Naive thymus-derived CD4-positive, alpha-beta T cell (primary cell): ENCODE measurements around the gene MLYCD. TPM values are rescaled to one million over a fixed set of nuclear protein-coding genes. Genes with fewer than 3 reads are reported as not detected.
A peak's percentile ranks its signal among the peaks of the same experiment; 100 is the strongest.

Experiments
- ATAC-seq: fragments of 150-1000 bp; cut with Tn5 transposase; 2 replicates; pipeline ENCODE4 v1.10.0; 2021; ENCODE audit warnings: mild to moderate bottlenecking, moderate library complexity
- CTCF ChIA-PET: fragments of 350-600 bp; sonication (Branson Sonifier 250); formaldehyde crosslinking; loops from one replicate; lab custom pipeline; 2021; ENCODE audit warnings: antibody characterized with exemption; lab: Charles Lee
- POLR2A ChIA-PET: fragments of 350-600 bp; sonication (Branson Sonifier 250); formaldehyde crosslinking; loops from one replicate; lab custom pipeline; 2021; ENCODE audit warnings: antibody characterized with exemption, inconsistent platforms; lab: Charles Lee
- DNase-seq, 9 donors: peaks; one replicate each; pipeline versions ENCODE4 v3.0.0 to v3.0.0-alpha.2; 2020 to 2022; ENCODE audit warnings: mixed read lengths in 1 of 9
- H3K27ac ChIP-seq: one replicate; pipeline ENCODE4 v1.7.0; 2013; ENCODE audit warnings: mild to moderate bottlenecking, low read depth, low read length, moderate library complexity
- H3K27me3 ChIP-seq, 2 donors: one replicate each; pipeline ENCODE4 v1.7.0; 2013; ENCODE audit warnings: low read length in 2 of 2, mild to moderate bottlenecking in 2 of 2, moderate library complexity in 2 of 2; ENCODE audit not compliant: control insufficient read depth in 2 of 2, insufficient read depth in 2 of 2
- H3K36me3 ChIP-seq, 3 experiments: 1 replicate in 2 of 3; 2 replicates in 1 of 3; pipeline ENCODE4 v1.7.0; 2013; ENCODE audit warnings: low read length in 3 of 3, mild to moderate bottlenecking in 3 of 3, moderate library complexity in 1 of 3; ENCODE audit not compliant: insufficient read depth in 3 of 3, control insufficient read depth in 2 of 3
- H3K4me1 ChIP-seq, 2 donors: one replicate each; pipeline ENCODE4 v1.7.0; 2013; ENCODE audit warnings: low read length in 2 of 2, mild to moderate bottlenecking in 2 of 2, moderate library complexity in 1 of 2; ENCODE audit not compliant: control insufficient read depth in 2 of 2, insufficient read depth in 2 of 2
- H3K4me3 ChIP-seq: 2 replicates; pipeline ENCODE4 v1.7.0; 2013; ENCODE audit warnings: mild to moderate bottlenecking, low read length
- H3K9me3 ChIP-seq, 3 experiments: 1 replicate in 2 of 3; 2 replicates in 1 of 3; pipeline ENCODE4 v1.7.0; 2013; ENCODE audit warnings: low read length in 3 of 3; ENCODE audit not compliant: control insufficient read depth in 2 of 3
- H3K27ac Mint-ChIP-seq, 9 donors: one replicate each; pipeline ENCODE4 v1.8.0; 2020 to 2022; ENCODE audit warnings: mixed read lengths in 9 of 9, mild to moderate bottlenecking in 8 of 9, moderate library complexity in 5 of 9, inconsistent platforms in 2 of 9
- H3K27me3 Mint-ChIP-seq, 5 donors: one replicate each; pipeline ENCODE4 v1.8.0; 2021 to 2022; ENCODE audit warnings: mixed read lengths in 5 of 5, mild to moderate bottlenecking in 1 of 5
- H3K36me3 Mint-ChIP-seq, 5 donors: one replicate each; pipeline ENCODE4 v1.8.0; 2020 to 2022; ENCODE audit warnings: mixed read lengths in 5 of 5, mild to moderate bottlenecking in 3 of 5, inconsistent platforms in 1 of 5
- H3K4me1 Mint-ChIP-seq, 7 donors: one replicate each; pipeline ENCODE4 v1.8.0; 2020 to 2022; ENCODE audit warnings: mixed read lengths in 7 of 7, mild to moderate bottlenecking in 3 of 7, inconsistent platforms in 1 of 7
- H3K4me3 Mint-ChIP-seq, 10 donors: one replicate each; pipeline ENCODE4 v1.8.0; 2020 to 2022; ENCODE audit warnings: mild to moderate bottlenecking in 10 of 10, mixed read lengths in 10 of 10, moderate library complexity in 6 of 10, inconsistent platforms in 2 of 10
- H3K9me3 Mint-ChIP-seq, 11 donors: one replicate each; pipeline ENCODE4 v1.8.0; 2020 to 2022; ENCODE audit warnings: mixed read lengths in 11 of 11, mild to moderate bottlenecking in 4 of 11, inconsistent platforms in 1 of 11, moderate library complexity in 1 of 11
- intact Hi-C, 2 donors: fragments of 100-400 bp; cut with micrococcal nuclease; formaldehyde crosslinking; loops; one replicate each; pipeline ENCODE4 v1.15.1; 2023
- polyA plus RNA-seq, 2 donors: library from polyadenylated mRNA; unstranded; fragments of 300-500 nt; fragmentation: Illumina TruSeq; gene quantifications; one replicate each; pipeline ENCODE4 v1.2.3, GENCODE V29; 2021
- total RNA-seq, 6 experiments: library from RNA in 5 of 6; stranded (reverse) in 5 of 6; gene quantifications; 1 replicate in 5 of 6; 2 replicates in 1 of 6; pipeline ENCODE4 v1.2.3 and lab custom pipeline; 2021 to 2026

Gene MLYCD
- total and polyA plus RNA-seq, 7 experiments from 2014 or later, result 1.8 to 11.4 (median 6.7) TPM

- DNase-seq (no peak), ATAC-seq (peak; percentile 5)
- peaks cover 0 to 4% (median 3%) of the 10 kb centered on the region in 3 experiments for H3K36me3 ChIP-seq
- no peaks in the 10 kb centered on the region for H3K27me3 ChIP-seq
- Mint-ChIP-seq H3K4me3 (no peak overlapping the region), H3K36me3 (peaks cover 0 to 4% (median 0%) of the 10 kb centered on the region in 5 donors), H3K9me3 (no peaks in the 10 kb centered on the region), H3K4me1 (peaks cover 0 to 6% (median 4%) of the 10 kb centered on the region in 7 donors), H3K27ac (peak overlapping the region in 1 of 9 donors; percentile 70), H3K27me3 (no peaks in the 10 kb centered on the region)
- ChIA-PET POLR2A (no interaction called here), CTCF (interaction anchor here (1.0 to 1.5 kb wide), 3 partner anchors 13 to 250 kb away, joined by 3 to 5 read pairs (median 4); no protein-coding TSS in a partner anchor)
- H3K27ac ChIP-seq, result no peak overlapping the region
- intact Hi-C loops, result loop anchor here (1.0 kb wide), 2 partner anchors 100 to 249 kb away; no protein-coding TSS in a partner anchor
- H3K4me1 ChIP-seq, result no peaks in the 10 kb centered on the region
- no peaks in the 10 kb centered on the region for H3K9me3 ChIP-seq
- no peak overlapping the region for H3K4me3 ChIP-seq
These were observed 27.2 kb downstream of the MLYCD start for GRCh38 chr16:83925957-83926725.

GRCh38 chr16:83926726-83927397, 27.9 kb downstream of the MLYCD start:
- peaks cover 0 to 4% (median 3%) of the 10 kb centered on the region in 3 experiments for H3K36me3 ChIP-seq
- no peaks in the 10 kb centered on the region for H3K9me3 ChIP-seq
- ChIA-PET POLR2A (no interaction called here), CTCF (interaction anchor here (1.0 to 1.5 kb wide), 3 partner anchors 13 to 26 kb away, joined by 3 to 5 read pairs (median 4); no protein-coding TSS in a partner anchor)
- Mint-ChIP-seq H3K4me3 (no peak overlapping the region), H3K27me3 (no peaks in the 10 kb centered on the region), H3K36me3 (no peaks in the 10 kb centered on the region), H3K27ac (no peak overlapping the region), H3K4me1 (peaks cover 0 to 5% (median 4%) of the 10 kb centered on the region in 7 donors), H3K9me3 (no peaks in the 10 kb centered on the region)
- H3K27me3 ChIP-seq, result no peaks in the 10 kb centered on the region
- ATAC-seq (peak; percentile 79), DNase-seq (peak in 7 of 9 donors; percentile 25 to 71 (median 49))
- intact Hi-C loops, result loop anchor here (1.0 kb wide), 2 partner anchors 101 to 248 kb away; no protein-coding TSS in a partner anchor
- no peak overlapping the region for H3K27ac ChIP-seq
- no peaks in the 10 kb centered on the region for H3K4me1 ChIP-seq
- H3K4me3 ChIP-seq, result no peak overlapping the region

GRCh38 chr16:83928341-83929055, 29.6 kb downstream of the MLYCD start:
- intact Hi-C loops, result no loop called here
- no peaks in the 10 kb centered on the region for H3K36me3 Mint-ChIP-seq
- DNase-seq, result no peak

DNA sequence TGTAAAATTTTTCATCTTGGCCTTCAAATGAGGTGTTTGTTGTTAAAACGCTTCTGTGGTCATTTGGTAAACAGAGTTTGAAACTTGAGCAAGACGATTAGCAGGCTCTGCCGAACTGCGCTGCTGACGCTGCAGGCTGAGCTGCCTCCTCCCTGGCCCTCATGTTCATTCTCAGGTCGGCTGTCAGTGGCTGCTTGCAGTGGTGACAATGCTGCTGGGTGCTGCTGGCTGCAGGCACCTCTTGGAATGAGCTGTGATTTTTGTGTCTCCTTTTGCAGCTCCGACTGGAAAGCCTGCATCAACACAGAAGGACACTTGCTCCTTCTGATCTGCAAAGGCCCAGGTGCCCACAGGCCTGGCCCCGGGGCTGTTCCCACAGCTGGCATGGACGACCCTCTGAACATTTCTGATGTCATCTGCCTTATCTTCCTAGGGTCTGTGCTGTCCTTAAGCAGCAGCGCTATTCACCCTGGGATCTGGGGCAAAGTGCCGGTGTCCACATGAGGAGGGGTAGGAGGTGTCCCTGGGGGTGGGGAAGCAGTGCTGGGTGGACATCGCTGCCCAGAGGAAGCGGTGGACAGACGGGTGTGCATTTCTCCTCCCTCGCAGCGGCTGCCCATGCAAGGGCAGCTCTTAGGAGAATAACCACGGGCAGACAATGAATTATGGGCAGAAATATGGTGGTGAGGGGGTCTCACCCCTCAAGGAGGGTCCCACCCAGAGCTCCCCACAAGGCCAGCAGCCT, 31.1 kb downstream of the MLYCD start:
- H3K9me3 Mint-ChIP-seq, result no peaks in the 10 kb centered on the region
- intact Hi-C loops, result no loop called here
- DNase-seq, result no peak
- H3K36me3 Mint-ChIP-seq, result peaks cover 0 to 3% (median 0%) of the 10 kb centered on the region in 5 donors
- H3K4me3 ChIP-seq, result no peak overlapping the region
- peak overlapping the region in 1 of 9 donors; percentile 43 for H3K27ac Mint-ChIP-seq
- no peak for ATAC-seq
- no peak overlapping the region for H3K4me3 Mint-ChIP-seq
- no peaks in the 10 kb centered on the region for H3K27me3 Mint-ChIP-seq
- H3K36me3 ChIP-seq, result peaks cover 0 to 4% (median 0%) of the 10 kb centered on the region in 3 experiments
- ChIA-PET CTCF (interaction anchor here (0.8 to 1.0 kb wide), 2 partner anchors 15 to 252 kb away, joined by 3 read pairs; no protein-coding TSS in a partner anchor), POLR2A (no interaction called here)
- H3K9me3 ChIP-seq, result no peaks in the 10 kb centered on the region
- H3K4me1 Mint-ChIP-seq, result peaks cover 0 to 7% (median 3%) of the 10 kb centered on the region in 7 donors
- H3K27me3 ChIP-seq, result no peaks in the 10 kb centered on the region
- no peaks in the 10 kb centered on the region for H3K4me1 ChIP-seq
- no peak overlapping the region for H3K27ac ChIP-seq

More at GRCh38 chr16:83928341-83929055, 29.6 kb downstream of the MLYCD start:
- Histone ChIP-seq H3K9me3 (no peaks in the 10 kb centered on the region), H3K4me1 (no peaks in the 10 kb centered on the region), H3K27ac (no peak overlapping the region), H3K27me3 (no peaks in the 10 kb centered on the region), H3K4me3 (no peak overlapping the region), H3K36me3 (peaks cover 0 to 4% (median 0%) of the 10 kb centered on the region in 3 experiments)
- peak overlapping the region in 1 of 9 donors; percentile 74 for H3K27ac Mint-ChIP-seq
- ChIA-PET CTCF (interaction anchor here (0.7 kb wide), 1 partner anchor 578 kb away, joined by 3 read pairs; no protein-coding TSS in a partner anchor), POLR2A (no interaction called here)
- no peaks in the 10 kb centered on the region for H3K27me3 Mint-ChIP-seq
- no peak for ATAC-seq
- H3K9me3 Mint-ChIP-seq, result no peaks in the 10 kb centered on the region
- H3K4me3 Mint-ChIP-seq, result no peak overlapping the region
- H3K4me1 Mint-ChIP-seq, result peaks cover 0 to 5% (median 4%) of the 10 kb centered on the region in 7 donors

- H3K27ac ChIP-seq, result no peak overlapping the region
- H3K9me3 ChIP-seq, result no peaks in the 10 kb centered on the region
- no peak overlapping the region for H3K4me3 ChIP-seq
- H3K27ac Mint-ChIP-seq, result no peak overlapping the region
- H3K4me1 ChIP-seq, result no peaks in the 10 kb centered on the region
- no peaks in the 10 kb centered on the region for H3K27me3 Mint-ChIP-seq
- H3K4me1 Mint-ChIP-seq, result peaks cover 0 to 9% (median 3%) of the 10 kb centered on the region in 7 donors
- DNase-seq (no peak), ATAC-seq (no peak)
- peaks cover 0 to 4% (median 0%) of the 10 kb centered on the region in 5 donors for H3K36me3 Mint-ChIP-seq
- intact Hi-C loops, result no loop called here
- H3K4me3 Mint-ChIP-seq, result no peak overlapping the region
- POLR2A ChIA-PET, result no interaction called here
- H3K36me3 ChIP-seq, result peaks cover 0 to 4% (median 0%) of the 10 kb centered on the region in 3 experiments
- CTCF ChIA-PET, result interaction anchor here (1.0 kb wide), 1 partner anchor 14 kb away, joined by 3 read pairs; no protein-coding TSS in a partner anchor
- H3K9me3 Mint-ChIP-seq, result no peaks in the 10 kb centered on the region
- no peaks in the 10 kb centered on the region for H3K27me3 ChIP-seq
These were observed 32.0 kb downstream of the MLYCD start for GRCh38 chr16:83930730-83931500.
